Erythroblast (primary cell): ENCODE data around the gene MAGI1.
"Not testable (repeated sequence)": the region's sequence is repeated elsewhere in the genome, so short reads cannot be mapped to it uniquely, and the experiment has no call there.

Experiments
- GATA1 ChIP-seq: IDR thresholded peaks from 2 replicates; pipeline ENCODE4 v1.6.1; 2011; ENCODE audit warnings: low read depth, mild to moderate bottlenecking, control low read depth, low read length, moderate library complexity
- POLR2A ChIP-seq: IDR thresholded peaks from 2 replicates; pipeline ENCODE4 v1.6.1; 2011; ENCODE audit warnings: mild to moderate bottlenecking, low read length

DNA sequence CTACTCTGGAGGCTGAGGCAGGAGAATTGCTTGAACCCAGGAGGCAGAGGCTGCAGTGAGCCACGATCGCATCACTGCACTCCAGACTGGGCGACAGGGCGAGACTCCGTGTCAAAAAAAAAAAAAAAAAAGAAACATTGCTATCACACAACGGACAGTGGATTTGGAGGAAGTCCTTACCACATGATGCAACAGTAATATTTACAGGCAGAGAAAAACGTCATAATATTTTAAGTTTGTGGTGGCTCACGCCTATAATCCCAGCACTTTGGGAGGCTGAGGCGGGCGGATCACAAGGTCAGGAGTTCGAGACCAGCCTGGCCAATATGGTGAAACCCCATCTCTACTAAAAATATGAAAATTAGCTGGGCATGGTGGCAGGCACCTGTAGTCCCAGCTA lies 473.0 kb downstream of the MAGI1 start:
- TF ChIP-seq POLR2A, GATA1: not testable (repeated sequence)
